Liver (tissue), 9 donors: ENCODE results near the gene CHST4. TPM values are rescaled to one million over a fixed set of nuclear protein-coding genes. Genes with fewer than 3 reads are reported as not detected.

Source experiments
- DNase-seq: peaks from one replicate; pipeline ENCODE4 v3.0.0-alpha.2; 2017; ENCODE audit warnings: low spot score
- H3K27ac ChIP-seq, 2 donors: one replicate each; pipeline ENCODE4 v1.7.0; 2013; ENCODE audit warnings: inconsistent platforms in 2 of 2, low read length in 2 of 2, control low read depth in 1 of 2, low read depth in 1 of 2, mild to moderate bottlenecking in 1 of 2
- H3K27me3 ChIP-seq, 4 donors: one replicate each; pipeline versions ENCODE4 v1.6.1 to v1.7.0; 2013; ENCODE audit warnings: low read length in 3 of 4, inconsistent platforms in 1 of 4, mild to moderate bottlenecking in 1 of 4, moderate library complexity in 1 of 4; ENCODE audit not compliant: control insufficient read depth in 4 of 4, insufficient read depth in 4 of 4
- H3K36me3 ChIP-seq, 4 donors: one replicate each; pipeline versions ENCODE4 v1.6.1 to v1.7.0; 2013; ENCODE audit warnings: low read length in 3 of 4, mild to moderate bottlenecking in 3 of 4, low read depth in 1 of 4, moderate library complexity in 1 of 4; ENCODE audit not compliant: control insufficient read depth in 4 of 4, insufficient read depth in 3 of 4
- H3K4me1 ChIP-seq, 4 donors: one replicate each; pipeline versions ENCODE4 v1.6.1 to v1.7.0; 2013; ENCODE audit warnings: low read length in 3 of 4, mild to moderate bottlenecking in 3 of 4, moderate library complexity in 1 of 4; ENCODE audit not compliant: control insufficient read depth in 4 of 4, insufficient read depth in 4 of 4
- H3K4me3 ChIP-seq, 3 donors: one replicate each; pipeline versions ENCODE4 v1.6.1 to v1.7.0; 2013; ENCODE audit warnings: low read length in 3 of 3, control low read depth in 1 of 3, low read depth in 1 of 3, mild to moderate bottlenecking in 1 of 3
- H3K9ac ChIP-seq, 2 donors: one replicate each; pipeline ENCODE4 v1.7.0; 2013; ENCODE audit warnings: low read length in 2 of 2, mild to moderate bottlenecking in 2 of 2, moderate library complexity in 2 of 2, control low read depth in 1 of 2, low read depth in 1 of 2
- H3K9me3 ChIP-seq, 4 donors: one replicate each; pipeline versions ENCODE4 v1.6.1 to v1.7.0; 2013; ENCODE audit warnings: low read length in 3 of 4; ENCODE audit not compliant: control insufficient read depth in 4 of 4
- EGR1 ChIP-seq, 2 donors: IDR thresholded peaks; 2 replicates each; pipeline ENCODE4 v1.6.1; 2016 to 2018; ENCODE audit warnings: antibody characterized with exemption in 2 of 2, low read depth in 2 of 2
- FOXA1 ChIP-seq: IDR thresholded peaks from 2 replicates; pipeline ENCODE4 v1.6.1; 2016; ENCODE audit warnings: antibody characterized with exemption
- FOXA2 ChIP-seq: IDR thresholded peaks from 2 replicates; pipeline ENCODE4 v1.6.1; 2016; ENCODE audit warnings: antibody characterized with exemption
- GABPA ChIP-seq, 2 donors: IDR thresholded peaks in 1 of 2; conservative IDR thresholded peaks in 1 of 2; 2 replicates each; pipeline ENCODE4 v1.6.1; 2016; ENCODE audit warnings: antibody characterized with exemption in 2 of 2, mild to moderate bottlenecking in 1 of 2, moderate library complexity in 1 of 2
- HNF4G ChIP-seq: IDR thresholded peaks from 2 replicates; pipeline ENCODE4 v1.6.1; 2016; ENCODE audit warnings: antibody characterized with exemption
- JUND ChIP-seq, 2 donors: IDR thresholded peaks; 2 replicates each; pipeline ENCODE4 v1.6.1; 2016; ENCODE audit warnings: antibody characterized with exemption in 2 of 2
- RAD21 ChIP-seq, 2 donors: IDR thresholded peaks; 2 replicates each; pipeline ENCODE4 v1.6.1; 2016; ENCODE audit warnings: antibody characterized with exemption in 2 of 2, mild to moderate bottlenecking in 2 of 2
- RXRA ChIP-seq, 2 donors: IDR thresholded peaks; 2 replicates each; pipeline ENCODE4 v1.6.1; 2017 to 2018; ENCODE audit warnings: antibody characterized with exemption in 2 of 2, mild to moderate bottlenecking in 1 of 2
- SP1 ChIP-seq: IDR thresholded peaks from 2 replicates; pipeline ENCODE4 v1.6.1; 2018; ENCODE audit warnings: antibody characterized with exemption, mild to moderate bottlenecking
- TAF1 ChIP-seq: conservative IDR thresholded peaks from 2 replicates; pipeline ENCODE4 v1.6.1; 2016; ENCODE audit warnings: antibody characterized with exemption, mild to moderate bottlenecking
- YY1 ChIP-seq: IDR thresholded peaks from 2 replicates; pipeline ENCODE4 v1.6.1; 2016; ENCODE audit warnings: antibody characterized with exemption, mild to moderate bottlenecking
- WGBS: extraction: QIAGEN DNeasy Blood & Tissue Kit; methylation state at CpG from one replicate; pipeline ENCODE4 v1.1.7; 2013; 5-methylcytosine and 5-hydroxymethylcytosine counted together
- polyA plus RNA-seq, 2 donors: library from polyadenylated mRNA; stranded (reverse) in 1 of 2; unstranded in 1 of 2; fragments of 200-250 nt in 1 of 2; fragments of >200 nt in 1 of 2; fragmentation: Nextera tagmentation in 1 of 2; extraction: Ambion mirVana in 1 of 2; gene quantifications; one replicate each; pipeline versions ENCODE4 v1.2.1 to v1.2.3, GENCODE V29; 2013 to 2015
- total RNA-seq, 2 donors: library from RNA; depleted of rRNA; stranded (reverse); fragments of >200 nt; gene quantifications; one replicate each; pipeline ENCODE4 v1.2.3, GENCODE V29; 2014
- TF ChIP-seq, protein P1 (sequence below): fragments of 150-350 bp; IDR thresholded peaks from 2 replicates; pipeline ENCODE4 v1.5.1; 2017; ENCODE audit warnings: improper control_type of control experiment, low read depth, low read length; ENCODE audit not compliant: missing input control
- TF ChIP-seq, protein P2 (sequence below): IDR thresholded peaks from 2 replicates; pipeline ENCODE4 v1.6.1; 2016; ENCODE audit warnings: antibody characterized with exemption
- TF ChIP-seq, protein P3 (sequence below): IDR thresholded peaks from 2 replicates; pipeline ENCODE4 v1.6.1; 2016; ENCODE audit warnings: antibody characterized with exemption, mild to moderate bottlenecking
- TF ChIP-seq, protein P4 (sequence below): IDR thresholded peaks from 2 replicates; pipeline ENCODE4 v1.6.1; 2016; ENCODE audit warnings: antibody characterized with exemption
- TF ChIP-seq, protein P5 (sequence below): IDR thresholded peaks from 2 replicates; pipeline ENCODE4 v1.6.1; 2016; ENCODE audit warnings: antibody characterized with exemption
- donor health status: healthy.
- donor health status: healthy.
- donor health status: healthy.
- donor health status: healthy.
- donor health status: healthy.

CHST4 gene
- total and polyA plus RNA-seq, 4 donors: 0.09 to 14.3 (median 7.1) TPM

DNA sequence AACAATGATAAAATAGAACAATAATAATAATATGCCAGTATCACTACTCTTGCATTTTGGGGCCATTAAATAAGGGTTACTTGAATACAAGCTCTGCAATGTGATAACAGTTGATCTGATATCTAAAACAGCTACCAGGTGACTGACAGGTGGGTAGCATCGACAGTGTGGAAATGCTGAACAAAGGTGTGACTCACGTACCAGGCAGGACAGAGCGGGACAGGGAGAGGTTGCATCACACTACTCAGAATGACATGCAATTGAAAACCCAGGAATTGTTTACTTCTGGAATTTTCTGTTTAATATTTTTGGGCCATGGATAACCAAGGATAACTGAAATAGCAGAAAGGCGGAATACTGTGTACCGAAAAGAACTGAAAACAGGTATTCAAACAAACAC lies 21.3 kb upstream of the CHST4 start:
- Histone ChIP-seq H3K27me3 (no peaks in the 10 kb centered on the region), H3K9me3 (no peaks in the 10 kb centered on the region), H3K27ac (no peak overlapping the region), H3K4me3 (no peak overlapping the region), H3K9ac (no peak overlapping the region), H3K36me3 (no peaks in the 10 kb centered on the region), H3K4me1 (peaks cover 0 to 2% (median 0%) of the 10 kb centered on the region in 4 donors)
- DNase-seq: no peak
- 64% methylated on average over 5 of the region's 5 CpGs for WGBS
- TF ChIP-seq, protein P1, sequence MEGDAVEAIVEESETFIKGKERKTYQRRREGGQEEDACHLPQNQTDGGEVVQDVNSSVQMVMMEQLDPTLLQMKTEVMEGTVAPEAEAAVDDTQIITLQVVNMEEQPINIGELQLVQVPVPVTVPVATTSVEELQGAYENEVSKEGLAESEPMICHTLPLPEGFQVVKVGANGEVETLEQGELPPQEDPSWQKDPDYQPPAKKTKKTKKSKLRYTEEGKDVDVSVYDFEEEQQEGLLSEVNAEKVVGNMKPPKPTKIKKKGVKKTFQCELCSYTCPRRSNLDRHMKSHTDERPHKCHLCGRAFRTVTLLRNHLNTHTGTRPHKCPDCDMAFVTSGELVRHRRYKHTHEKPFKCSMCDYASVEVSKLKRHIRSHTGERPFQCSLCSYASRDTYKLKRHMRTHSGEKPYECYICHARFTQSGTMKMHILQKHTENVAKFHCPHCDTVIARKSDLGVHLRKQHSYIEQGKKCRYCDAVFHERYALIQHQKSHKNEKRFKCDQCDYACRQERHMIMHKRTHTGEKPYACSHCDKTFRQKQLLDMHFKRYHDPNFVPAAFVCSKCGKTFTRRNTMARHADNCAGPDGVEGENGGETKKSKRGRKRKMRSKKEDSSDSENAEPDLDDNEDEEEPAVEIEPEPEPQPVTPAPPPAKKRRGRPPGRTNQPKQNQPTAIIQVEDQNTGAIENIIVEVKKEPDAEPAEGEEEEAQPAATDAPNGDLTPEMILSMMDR: no peak
- TF ChIP-seq, protein P2, sequence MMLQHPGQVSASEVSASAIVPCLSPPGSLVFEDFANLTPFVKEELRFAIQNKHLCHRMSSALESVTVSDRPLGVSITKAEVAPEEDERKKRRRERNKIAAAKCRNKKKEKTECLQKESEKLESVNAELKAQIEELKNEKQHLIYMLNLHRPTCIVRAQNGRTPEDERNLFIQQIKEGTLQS: no peak
- TF ChIP-seq RAD21 (IDR thresholded peaks at IDR 0.05): no peak
- no peak for TF ChIP-seq GABPA (IDR thresholded peaks at IDR 0.05 in 1 of 2, conservative IDR thresholded peaks at IDR 0.05 in 1 of 2)
- no peak for TF ChIP-seq FOXA1
- TF ChIP-seq EGR1 (IDR thresholded peaks at IDR 0.05; ENCODE audit: low read depth in 2 of 2): no peak
- TF ChIP-seq SP1: no peak
- TF ChIP-seq, protein P3, sequence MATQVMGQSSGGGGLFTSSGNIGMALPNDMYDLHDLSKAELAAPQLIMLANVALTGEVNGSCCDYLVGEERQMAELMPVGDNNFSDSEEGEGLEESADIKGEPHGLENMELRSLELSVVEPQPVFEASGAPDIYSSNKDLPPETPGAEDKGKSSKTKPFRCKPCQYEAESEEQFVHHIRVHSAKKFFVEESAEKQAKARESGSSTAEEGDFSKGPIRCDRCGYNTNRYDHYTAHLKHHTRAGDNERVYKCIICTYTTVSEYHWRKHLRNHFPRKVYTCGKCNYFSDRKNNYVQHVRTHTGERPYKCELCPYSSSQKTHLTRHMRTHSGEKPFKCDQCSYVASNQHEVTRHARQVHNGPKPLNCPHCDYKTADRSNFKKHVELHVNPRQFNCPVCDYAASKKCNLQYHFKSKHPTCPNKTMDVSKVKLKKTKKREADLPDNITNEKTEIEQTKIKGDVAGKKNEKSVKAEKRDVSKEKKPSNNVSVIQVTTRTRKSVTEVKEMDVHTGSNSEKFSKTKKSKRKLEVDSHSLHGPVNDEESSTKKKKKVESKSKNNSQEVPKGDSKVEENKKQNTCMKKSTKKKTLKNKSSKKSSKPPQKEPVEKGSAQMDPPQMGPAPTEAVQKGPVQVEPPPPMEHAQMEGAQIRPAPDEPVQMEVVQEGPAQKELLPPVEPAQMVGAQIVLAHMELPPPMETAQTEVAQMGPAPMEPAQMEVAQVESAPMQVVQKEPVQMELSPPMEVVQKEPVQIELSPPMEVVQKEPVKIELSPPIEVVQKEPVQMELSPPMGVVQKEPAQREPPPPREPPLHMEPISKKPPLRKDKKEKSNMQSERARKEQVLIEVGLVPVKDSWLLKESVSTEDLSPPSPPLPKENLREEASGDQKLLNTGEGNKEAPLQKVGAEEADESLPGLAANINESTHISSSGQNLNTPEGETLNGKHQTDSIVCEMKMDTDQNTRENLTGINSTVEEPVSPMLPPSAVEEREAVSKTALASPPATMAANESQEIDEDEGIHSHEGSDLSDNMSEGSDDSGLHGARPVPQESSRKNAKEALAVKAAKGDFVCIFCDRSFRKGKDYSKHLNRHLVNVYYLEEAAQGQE: no peak
- no peak for TF ChIP-seq HNF4G
- no peak for TF ChIP-seq TAF1
- TF ChIP-seq, protein P4, sequence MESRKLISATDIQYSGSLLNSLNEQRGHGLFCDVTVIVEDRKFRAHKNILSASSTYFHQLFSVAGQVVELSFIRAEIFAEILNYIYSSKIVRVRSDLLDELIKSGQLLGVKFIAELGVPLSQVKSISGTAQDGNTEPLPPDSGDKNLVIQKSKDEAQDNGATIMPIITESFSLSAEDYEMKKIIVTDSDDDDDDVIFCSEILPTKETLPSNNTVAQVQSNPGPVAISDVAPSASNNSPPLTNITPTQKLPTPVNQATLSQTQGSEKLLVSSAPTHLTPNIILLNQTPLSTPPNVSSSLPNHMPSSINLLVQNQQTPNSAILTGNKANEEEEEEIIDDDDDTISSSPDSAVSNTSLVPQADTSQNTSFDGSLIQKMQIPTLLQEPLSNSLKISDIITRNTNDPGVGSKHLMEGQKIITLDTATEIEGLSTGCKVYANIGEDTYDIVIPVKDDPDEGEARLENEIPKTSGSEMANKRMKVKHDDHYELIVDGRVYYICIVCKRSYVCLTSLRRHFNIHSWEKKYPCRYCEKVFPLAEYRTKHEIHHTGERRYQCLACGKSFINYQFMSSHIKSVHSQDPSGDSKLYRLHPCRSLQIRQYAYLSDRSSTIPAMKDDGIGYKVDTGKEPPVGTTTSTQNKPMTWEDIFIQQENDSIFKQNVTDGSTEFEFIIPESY: no peak
- no peak for TF ChIP-seq FOXA2
- no peak for TF ChIP-seq YY1
- no peak for TF ChIP-seq JUND (IDR thresholded peaks at IDR 0.05)

DNA sequence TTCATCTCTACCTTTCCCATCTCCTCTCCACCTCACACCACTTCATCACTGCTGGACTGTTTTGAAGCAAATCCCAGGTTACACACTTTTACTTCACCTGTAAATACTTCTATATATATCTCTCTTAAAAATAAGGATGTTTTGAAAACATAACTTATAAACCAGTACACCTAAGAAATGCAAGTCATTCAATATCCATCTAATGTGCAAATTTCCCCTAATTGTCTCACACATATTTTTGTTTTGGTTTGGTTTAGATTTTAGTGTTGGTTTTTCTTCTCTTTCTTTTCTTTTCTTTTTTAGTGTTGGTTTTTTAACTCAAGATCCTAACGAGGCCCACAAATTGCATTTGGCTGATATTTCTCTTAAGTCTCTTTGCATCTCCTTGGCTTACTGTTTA lies 19.2 kb upstream of the CHST4 start:
- Histone ChIP-seq H3K9me3 (no peaks in the 10 kb centered on the region), H3K27ac (no peak overlapping the region), H3K4me3 (no peak overlapping the region), H3K4me1 (peaks cover 0 to 2% (median 0%) of the 10 kb centered on the region in 4 donors), H3K9ac (no peak overlapping the region), H3K27me3 (no peaks in the 10 kb centered on the region), H3K36me3 (no peaks in the 10 kb centered on the region)
- WGBS: 75% methylated on average over 1 of the region's 1 CpG
- no peak for DNase-seq
- no peak for TF ChIP-seq FOXA2
- TF ChIP-seq, protein P2: no peak
- TF ChIP-seq RXRA (IDR thresholded peaks at IDR 0.05): no peak
- TF ChIP-seq, protein P5, sequence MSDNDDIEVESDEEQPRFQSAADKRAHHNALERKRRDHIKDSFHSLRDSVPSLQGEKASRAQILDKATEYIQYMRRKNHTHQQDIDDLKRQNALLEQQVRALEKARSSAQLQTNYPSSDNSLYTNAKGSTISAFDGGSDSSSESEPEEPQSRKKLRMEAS: no peak
- TF ChIP-seq FOXA1: no peak
- TF ChIP-seq HNF4G: no peak
- TF ChIP-seq, protein P4: no peak
- TF ChIP-seq TAF1: no peak
- TF ChIP-seq YY1: no peak
- TF ChIP-seq, protein P1: no peak
- TF ChIP-seq GABPA (IDR thresholded peaks at IDR 0.05 in 1 of 2, conservative IDR thresholded peaks at IDR 0.05 in 1 of 2): no peak
- TF ChIP-seq RAD21 (IDR thresholded peaks at IDR 0.05): no peak
- TF ChIP-seq JUND (IDR thresholded peaks at IDR 0.05): no peak
- TF ChIP-seq SP1: no peak
